ENCODE measurements around the gene TDRKH. TPM values are rescaled to one million over a fixed set of nuclear protein-coding genes. Genes with fewer than 3 reads are reported as not detected.

Gene TDRKH
- total RNA-seq, 1 donor from 2014 or later = 3.8 TPM

- Histone ChIP-seq H3K4me1 (peaks cover 40% of the 10 kb centered on the region), H3K36me3 (no peaks in the 10 kb centered on the region), H3K9me3 (replicated peaks) (no peaks in the 10 kb centered on the region), H3K4me3 (no peak overlapping the region), H3K27me3 (ENCODE audit: low read depth) (peaks cover 8% of the 10 kb centered on the region), H3K27ac (replicated peaks) (peak overlapping the region; percentile 69)
- intact Hi-C loops (cut with micrococcal nuclease) = no loop called here
- DNase-seq = peak; percentile 84
- TF ChIP-seq, protein P1, sequence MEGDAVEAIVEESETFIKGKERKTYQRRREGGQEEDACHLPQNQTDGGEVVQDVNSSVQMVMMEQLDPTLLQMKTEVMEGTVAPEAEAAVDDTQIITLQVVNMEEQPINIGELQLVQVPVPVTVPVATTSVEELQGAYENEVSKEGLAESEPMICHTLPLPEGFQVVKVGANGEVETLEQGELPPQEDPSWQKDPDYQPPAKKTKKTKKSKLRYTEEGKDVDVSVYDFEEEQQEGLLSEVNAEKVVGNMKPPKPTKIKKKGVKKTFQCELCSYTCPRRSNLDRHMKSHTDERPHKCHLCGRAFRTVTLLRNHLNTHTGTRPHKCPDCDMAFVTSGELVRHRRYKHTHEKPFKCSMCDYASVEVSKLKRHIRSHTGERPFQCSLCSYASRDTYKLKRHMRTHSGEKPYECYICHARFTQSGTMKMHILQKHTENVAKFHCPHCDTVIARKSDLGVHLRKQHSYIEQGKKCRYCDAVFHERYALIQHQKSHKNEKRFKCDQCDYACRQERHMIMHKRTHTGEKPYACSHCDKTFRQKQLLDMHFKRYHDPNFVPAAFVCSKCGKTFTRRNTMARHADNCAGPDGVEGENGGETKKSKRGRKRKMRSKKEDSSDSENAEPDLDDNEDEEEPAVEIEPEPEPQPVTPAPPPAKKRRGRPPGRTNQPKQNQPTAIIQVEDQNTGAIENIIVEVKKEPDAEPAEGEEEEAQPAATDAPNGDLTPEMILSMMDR (IDR thresholded peaks at IDR 0.05; ENCODE audit: borderline replicate concordance) = no peak
These were observed 42.1 kb upstream of the TDRKH start for GRCh38 chr1:151832318-151832980.

DNA sequence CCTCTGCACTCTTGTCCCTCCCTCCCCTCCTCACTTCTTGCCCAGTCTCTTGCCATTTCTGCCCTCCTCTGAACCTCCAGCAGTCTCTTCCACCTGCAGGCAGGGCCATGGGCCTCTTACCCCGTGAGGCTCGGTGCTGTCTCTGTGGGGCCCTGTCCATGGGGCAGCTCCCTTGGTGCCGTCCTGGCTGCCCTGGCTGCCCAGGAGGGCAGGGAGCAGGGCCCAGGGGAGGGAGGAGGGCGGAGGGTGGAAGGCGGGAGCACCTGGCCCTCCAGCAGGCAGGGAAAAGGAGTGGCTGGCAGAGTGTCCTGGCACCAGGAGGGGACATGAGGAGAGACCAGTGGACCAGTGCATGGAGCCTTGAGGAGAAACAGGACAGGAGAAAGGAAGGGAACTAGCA, 41.3 kb upstream of the TDRKH start, which contains the start of gene RORC:
Gene RORC, minus strand, starts transcription at position 198 of the 400 bp plus-strand sequence. Its CDS starts 38 bp downstream, at position 160.
- peaks cover 40% of the 10 kb centered on the region for H3K4me1 ChIP-seq
- DNase-seq = peak; percentile 54
- H3K36me3 ChIP-seq = no peaks in the 10 kb centered on the region
- H3K27me3 ChIP-seq (ENCODE audit: low read depth) = no peaks in the 10 kb centered on the region
- H3K27ac ChIP-seq (replicated peaks) = peak within 1 kb of the TSS; percentile 69
- peak within 1 kb of the TSS; percentile 65 for H3K4me3 ChIP-seq
- H3K9me3 ChIP-seq (replicated peaks) = no peaks in the 10 kb centered on the region
- intact Hi-C loops (cut with micrococcal nuclease) = no loop called here
- TF ChIP-seq, protein P1 (IDR thresholded peaks at IDR 0.05; ENCODE audit: borderline replicate concordance) = no peak

DNA sequence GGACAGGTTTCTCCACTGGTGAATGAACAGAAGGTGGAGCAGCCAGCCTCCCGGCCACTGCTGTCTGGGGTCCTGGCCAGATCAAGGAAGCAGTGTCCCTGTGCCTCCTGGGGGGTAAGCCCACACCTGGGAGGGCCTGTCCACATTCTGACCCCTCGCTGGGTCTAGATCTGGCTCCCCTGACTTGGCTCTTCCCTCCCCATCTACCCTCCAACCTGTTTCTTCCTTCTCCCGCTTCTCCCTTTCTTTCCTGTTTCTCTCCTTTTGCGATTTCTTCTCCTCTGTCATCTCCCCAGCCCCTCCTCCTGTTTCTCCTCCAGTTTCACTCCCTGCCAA, 40.9 kb upstream of the TDRKH start:
- no peaks in the 10 kb centered on the region for H3K36me3 ChIP-seq
- peaks cover 43% of the 10 kb centered on the region for H3K4me1 ChIP-seq
- H3K4me3 ChIP-seq = peak overlapping the region; percentile 65
- H3K27ac ChIP-seq (replicated peaks) = peak overlapping the region; percentile 69
- intact Hi-C loops (cut with micrococcal nuclease) = no loop called here
- TF ChIP-seq, protein P1 (IDR thresholded peaks at IDR 0.05; ENCODE audit: borderline replicate concordance) = no peak
- H3K9me3 ChIP-seq (replicated peaks) = no peaks in the 10 kb centered on the region
- H3K27me3 ChIP-seq (ENCODE audit: low read depth) = no peaks in the 10 kb centered on the region
- DNase-seq = no peak

- no peak overlapping the region for H3K4me3 ChIP-seq
- no peaks in the 10 kb centered on the region for H3K9me3 ChIP-seq (replicated peaks)
- H3K27ac ChIP-seq (replicated peaks) = no peak overlapping the region
- no peaks in the 10 kb centered on the region for H3K36me3 ChIP-seq
- intact Hi-C loops (cut with micrococcal nuclease) = no loop called here
- peaks cover 52% of the 10 kb centered on the region for H3K4me1 ChIP-seq
- TF ChIP-seq, protein P1 (IDR thresholded peaks at IDR 0.05; ENCODE audit: borderline replicate concordance) = no peak
- H3K27me3 ChIP-seq (ENCODE audit: low read depth) = no peaks in the 10 kb centered on the region
- DNase-seq = no peak
These were observed 39.8 kb upstream of the TDRKH start for GRCh38 chr1:151830055-151830454.

- intact Hi-C loops (cut with micrococcal nuclease) = no loop called here
- DNase-seq = no peak
- no peak overlapping the region for H3K27ac ChIP-seq (replicated peaks)
- H3K36me3 ChIP-seq = no peaks in the 10 kb centered on the region
- no peak overlapping the region for H3K4me3 ChIP-seq
- TF ChIP-seq, protein P1 (IDR thresholded peaks at IDR 0.05; ENCODE audit: borderline replicate concordance) = no peak
- no peaks in the 10 kb centered on the region for H3K27me3 ChIP-seq (ENCODE audit: low read depth)
- peaks cover 52% of the 10 kb centered on the region for H3K4me1 ChIP-seq
- H3K9me3 ChIP-seq (replicated peaks) = no peaks in the 10 kb centered on the region
These were observed 39.2 kb upstream of the TDRKH start for GRCh38 chr1:151829352-151830046.

Data from left ventricle myocardium inferior (tissue), 1 donor.